NCI-H2227 (cell line): ENCODE data around the gene SUZ12.
"Not testable (repeated sequence)": the region's sequence is repeated elsewhere in the genome, so short reads cannot be mapped to it uniquely, and the experiment has no call there.

ENCODE experiments used
- DNase-seq: peaks from one replicate; lab custom pipeline; 2025; ENCODE audit not compliant: unreplicated experiment; lab: John Stamatoyannopoulos, UW

The SUZ12 gene

DNA sequence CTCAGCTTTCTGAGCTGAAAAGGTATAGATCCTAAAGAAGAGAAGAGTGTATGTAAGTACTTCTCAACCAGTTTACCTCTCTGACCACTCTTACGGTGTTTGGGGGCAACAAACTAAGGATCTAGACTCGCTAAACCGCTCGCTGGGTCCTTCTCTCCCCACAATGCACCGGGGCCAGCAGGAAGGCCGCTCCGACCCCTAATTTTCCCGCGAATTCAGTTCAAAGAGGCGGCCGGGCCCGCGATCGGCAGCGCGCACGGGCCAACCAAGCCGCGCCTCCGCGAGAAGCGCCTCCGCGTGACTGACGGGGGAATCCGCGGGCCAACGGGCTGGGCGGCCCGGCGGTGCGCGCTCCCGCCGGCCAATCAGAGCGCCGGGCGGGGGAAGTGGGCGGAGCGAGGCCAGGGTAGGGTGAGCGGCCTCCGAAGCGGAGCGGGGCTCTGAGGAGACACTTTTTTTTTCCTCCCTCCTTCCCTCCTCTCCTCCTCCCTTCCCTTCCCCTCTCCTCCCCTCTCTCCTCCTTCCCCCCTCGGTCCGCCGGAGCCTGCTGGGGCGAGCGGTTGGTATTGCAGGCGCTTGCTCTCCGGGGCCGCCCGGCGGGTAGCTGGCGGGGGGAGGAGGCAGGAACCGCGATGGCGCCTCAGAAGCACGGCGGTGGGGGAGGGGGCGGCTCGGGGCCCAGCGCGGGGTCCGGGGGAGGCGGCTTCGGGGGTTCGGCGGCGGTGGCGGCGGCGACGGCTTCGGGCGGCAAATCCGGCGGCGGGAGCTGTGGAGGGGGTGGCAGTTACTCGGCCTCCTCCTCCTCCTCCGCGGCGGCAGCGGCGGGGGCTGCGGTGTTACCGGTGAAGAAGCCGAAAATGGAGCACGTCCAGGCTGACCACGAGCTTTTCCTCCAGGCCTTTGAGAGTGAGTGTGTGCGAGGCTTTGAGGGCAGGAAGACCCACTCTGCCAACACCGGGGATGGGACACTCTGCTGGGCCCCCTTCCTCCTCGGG is at the start of gene SUZ12:
TSS of gene SUZ12 (plus strand) at position 393 of the 995 bp plus-strand sequence. CDS start at position 633, 240 bp downstream.
- peak; percentile 89 for DNase-seq

DNA sequence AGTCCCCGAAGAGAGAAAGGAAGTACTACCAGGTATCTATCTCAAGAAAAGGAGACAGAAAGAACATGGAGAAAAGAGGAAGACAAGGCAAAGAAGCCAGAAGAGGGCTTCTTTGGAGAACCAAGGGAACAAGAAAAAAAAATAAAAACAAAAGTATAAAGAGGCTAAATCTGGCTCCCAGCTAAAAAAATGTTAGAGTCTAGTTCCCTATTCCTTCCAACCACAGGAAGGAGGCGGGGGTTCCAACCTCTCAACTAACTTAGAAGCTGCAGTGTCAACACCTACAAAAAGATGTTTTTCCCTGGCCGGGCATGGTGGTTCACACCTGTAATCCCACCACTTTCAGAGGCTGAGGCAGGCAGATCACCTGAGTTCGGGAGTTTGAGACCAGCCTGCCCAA is 48.7 kb upstream of the SUZ12 start:
- no peak for DNase-seq

DNA sequence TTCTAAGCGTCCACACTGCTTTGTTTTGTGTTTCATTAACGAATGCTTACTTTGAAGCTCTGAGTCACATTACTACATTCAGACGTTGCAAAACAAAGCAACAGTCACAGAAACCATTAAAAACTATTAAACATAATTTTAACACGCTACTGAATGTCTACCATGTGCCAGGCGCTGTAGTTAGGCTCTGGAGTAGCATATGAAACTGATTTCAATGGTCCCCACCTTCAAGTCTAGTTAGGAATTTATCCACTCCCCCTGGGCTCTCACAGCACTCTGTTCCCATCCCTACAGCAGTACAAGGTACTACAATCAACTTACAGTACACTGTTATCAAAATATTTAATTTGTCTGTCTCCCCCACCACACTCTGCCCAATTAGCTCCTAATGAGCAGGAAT is 35.9 kb upstream of the SUZ12 start:
- DNase-seq = no peak

DNA sequence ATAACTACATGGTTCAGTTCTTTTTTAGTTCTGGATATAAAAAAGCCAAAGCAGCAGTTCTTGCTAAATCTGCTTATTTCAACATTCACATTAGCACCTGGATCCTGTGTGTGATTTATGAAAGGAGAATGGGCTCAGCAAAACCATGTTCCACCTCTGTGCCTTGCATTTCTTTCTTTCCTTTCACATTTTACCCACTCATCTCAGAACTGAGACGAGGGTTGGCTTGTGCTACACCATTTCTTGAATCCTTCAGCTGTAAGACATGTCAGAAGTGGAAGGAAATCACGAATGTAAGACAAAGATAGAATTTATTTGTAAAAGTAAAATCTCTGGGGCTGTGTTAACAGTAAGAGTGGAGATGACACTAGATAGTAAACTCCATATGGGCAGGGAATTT is 34.1 kb upstream of the SUZ12 start:
- DNase-seq = no peak

DNA sequence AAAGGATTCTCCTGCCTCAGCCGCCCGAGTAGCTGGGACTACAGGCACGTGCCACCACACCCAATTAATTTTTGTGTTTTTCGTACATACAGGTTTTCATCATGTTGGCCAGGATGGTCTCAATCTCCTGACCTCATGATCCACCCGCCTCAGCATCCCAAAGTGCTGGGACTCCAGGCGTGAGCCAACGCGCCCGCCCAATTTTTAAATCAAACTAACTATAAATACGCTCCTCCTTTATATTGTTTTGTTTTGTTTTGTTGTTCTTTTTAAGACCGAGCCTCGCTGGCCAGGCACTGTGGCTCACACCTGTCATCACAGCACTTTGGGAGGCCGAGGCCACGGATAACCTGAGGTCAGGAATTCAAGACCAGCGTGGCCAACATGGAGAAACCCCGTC is 33.4 kb upstream of the SUZ12 start:
- DNase-seq = no peak

DNA sequence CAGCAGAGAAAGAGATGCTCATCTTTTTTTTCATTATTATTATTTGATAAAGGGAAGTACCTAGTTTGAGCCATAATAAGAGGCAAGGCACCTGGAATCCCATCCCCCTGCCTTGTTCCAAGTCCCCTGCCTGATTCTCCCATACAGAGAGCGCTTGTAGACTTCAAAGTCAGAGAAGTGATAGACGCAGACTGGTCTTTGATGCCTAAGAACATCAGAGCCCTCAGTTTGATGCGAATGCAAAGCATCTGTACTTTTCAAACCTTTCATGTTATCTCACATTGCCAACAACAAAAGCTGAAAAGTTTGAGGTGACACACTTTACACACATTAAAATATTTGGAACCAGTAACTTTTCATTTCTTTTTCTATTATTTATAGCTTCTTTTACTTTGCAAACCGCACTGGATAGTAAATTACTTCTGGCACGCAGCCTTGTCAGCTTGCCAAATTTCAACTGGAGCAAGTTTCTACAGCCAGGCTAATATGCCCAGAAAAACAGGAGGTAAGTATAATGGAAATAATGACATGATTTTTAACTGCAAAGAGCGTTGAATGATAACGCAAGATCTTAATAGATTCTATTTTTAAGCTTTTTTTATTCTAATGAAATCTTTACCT is 29.4 kb upstream of the SUZ12 start:
- DNase-seq = no peak

DNA sequence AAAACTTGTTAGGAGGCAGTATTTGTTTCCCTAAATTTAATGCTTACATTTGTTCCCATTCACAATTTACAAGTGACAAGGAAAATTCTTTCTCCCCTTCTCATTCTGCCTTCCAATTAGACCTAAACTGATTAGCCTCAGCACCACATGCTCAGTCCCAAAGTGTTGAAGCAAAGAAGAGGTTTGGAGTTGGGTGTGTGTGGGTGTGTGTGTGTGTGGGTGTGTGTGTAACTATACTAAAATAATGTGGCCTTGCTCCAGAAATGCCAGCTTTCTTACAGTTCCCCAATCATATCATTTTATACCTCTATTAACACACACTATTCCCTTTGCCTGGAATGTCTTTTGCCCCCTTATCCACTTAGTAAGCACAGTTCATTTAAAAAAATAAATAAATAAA is 28.4 kb upstream of the SUZ12 start:
- DNase-seq = no peak

DNA sequence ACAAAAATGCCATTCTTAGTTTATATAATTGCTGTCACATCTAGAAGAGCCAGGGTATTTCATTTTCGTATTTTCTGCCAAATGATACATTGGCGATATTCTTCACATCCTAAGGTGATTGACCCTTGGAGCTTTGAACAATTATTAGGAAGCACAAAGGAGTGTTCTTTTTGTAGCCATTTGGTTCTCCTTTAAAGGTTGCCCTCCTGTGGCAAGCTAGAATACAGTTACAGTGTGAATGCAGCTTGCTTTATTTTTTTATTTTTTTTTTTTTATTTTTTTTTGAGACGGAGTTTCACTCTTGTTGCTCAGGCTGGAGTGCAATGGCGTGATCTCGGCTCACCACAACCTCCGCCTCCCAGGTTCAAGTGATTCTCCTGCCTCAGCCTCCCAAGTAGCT is 24.1 kb upstream of the SUZ12 start:
- peak; percentile 22 for DNase-seq

DNA sequence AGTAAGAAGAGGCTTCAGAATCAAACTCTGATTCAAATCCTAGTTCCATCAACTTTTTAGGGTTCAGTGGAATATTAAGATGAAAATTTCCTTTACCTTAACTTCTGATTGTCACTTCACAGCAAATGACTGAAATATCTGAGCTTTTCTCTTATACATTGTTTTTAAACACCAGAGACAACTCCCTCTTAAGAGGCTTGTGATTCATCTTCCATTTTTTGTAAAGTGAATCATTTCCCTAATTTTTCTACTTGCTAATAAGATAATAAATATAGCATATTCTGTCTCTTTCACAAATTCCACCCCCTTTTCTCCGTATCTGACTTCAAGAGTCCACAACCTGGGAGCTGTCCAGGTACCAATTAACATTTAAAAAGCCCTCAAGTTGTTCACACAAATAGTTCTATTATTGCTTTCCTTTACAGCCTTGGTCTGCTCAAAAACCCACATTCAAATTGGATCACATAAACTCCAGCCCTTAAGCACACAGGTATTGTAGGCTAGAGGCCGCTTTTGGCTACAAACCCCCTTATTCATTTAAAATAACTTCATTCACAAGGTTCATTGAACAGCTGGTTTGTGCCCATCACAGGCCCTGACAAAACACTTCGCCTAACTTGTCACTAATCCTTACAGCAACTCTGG is 21.2 kb upstream of the SUZ12 start:
- no peak for DNase-seq

DNA sequence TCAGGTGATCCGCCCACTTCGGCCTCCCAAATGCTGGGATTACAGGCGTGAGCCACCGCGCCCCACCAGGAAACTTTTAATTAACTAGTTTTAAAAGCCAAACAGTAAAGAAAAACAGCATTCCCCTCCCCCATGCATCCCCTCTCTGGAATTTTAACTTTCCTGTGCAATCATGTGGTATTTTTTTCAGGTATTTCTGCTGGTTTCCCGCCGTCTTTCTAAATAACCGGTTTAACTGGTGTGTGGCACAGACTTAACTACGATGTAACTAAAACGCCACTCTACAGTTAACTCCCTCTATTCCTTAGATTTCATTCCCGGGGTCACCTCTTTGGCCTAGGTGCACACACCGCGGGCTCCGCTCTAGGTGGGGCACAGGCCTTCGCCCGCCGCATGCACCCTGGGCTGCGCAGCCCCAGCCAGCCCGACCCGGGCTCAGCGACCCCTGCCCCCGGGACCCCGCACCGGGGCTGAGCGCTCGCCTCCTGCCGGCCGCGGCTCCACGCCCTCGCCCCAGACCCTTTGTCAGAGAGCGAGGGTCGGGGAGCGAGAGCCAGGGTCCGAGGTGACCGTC is 20.2 kb upstream of the SUZ12 start:
- no peak for DNase-seq

DNA sequence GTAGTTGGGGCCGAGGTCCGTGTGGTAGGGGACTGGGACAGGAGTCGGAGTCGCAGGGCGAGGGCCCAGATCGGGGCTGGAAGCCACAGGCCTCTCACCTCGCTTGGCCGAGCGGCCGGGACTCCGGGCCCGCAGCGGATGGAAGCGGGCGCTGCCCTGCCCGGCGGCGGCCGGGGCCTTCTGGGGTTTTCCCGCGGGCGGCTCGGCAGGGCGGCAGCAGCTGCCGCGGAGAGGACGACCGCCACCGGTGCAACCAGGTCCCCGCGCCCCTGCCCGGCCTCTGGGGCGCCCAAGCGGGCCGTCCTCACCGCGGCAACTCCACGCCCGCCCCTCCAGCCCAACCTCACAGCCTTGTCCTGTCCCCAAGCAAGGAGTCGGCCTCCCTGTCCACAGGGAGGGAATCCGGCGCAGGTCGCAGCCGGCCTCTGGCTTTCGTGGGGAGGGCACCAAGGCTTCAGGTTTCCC is 19.7 kb upstream of the SUZ12 start:
- no peak for DNase-seq

DNA sequence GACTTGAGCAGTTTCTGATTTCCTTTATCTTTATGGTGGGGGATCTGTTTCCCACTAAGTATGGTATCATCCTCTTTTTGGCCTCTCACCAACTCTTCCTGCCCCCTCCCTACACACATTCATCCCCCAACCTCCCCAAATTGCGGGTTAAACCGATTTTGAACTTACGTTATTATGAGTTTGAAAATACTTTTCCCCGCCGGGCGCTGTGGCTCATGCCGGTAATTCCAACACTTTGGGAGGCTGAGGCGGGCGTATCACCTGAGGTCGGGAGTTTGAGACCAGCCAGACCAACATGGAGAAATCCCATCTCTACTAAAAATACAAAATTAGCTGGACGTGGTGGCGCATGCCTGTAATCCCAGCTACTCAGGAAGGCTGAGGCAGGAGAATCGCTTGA is 19.1 kb upstream of the SUZ12 start:
- DNase-seq = not testable (repeated sequence)

DNA sequence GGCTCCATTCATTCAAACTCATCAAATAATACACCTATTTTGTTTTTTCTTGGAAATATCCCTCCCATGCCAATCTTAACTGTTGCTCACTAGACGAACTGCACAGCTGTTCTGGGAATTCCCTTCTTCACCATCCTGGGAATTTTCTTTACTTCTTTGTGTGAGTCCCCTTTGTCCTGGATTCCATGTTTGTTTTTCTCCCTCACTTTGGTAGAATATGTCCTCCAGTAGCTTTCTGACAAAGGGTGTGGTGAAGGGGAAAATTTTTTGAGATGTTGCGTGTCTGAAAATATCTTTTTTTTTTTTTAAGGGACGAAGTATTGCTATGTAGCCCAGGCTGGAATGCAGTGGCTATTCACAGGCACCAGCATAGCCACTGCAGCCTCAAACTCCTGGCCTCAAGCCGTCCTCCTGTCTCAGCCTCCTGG is 18.1 kb upstream of the SUZ12 start:
- no peak for DNase-seq

DNA sequence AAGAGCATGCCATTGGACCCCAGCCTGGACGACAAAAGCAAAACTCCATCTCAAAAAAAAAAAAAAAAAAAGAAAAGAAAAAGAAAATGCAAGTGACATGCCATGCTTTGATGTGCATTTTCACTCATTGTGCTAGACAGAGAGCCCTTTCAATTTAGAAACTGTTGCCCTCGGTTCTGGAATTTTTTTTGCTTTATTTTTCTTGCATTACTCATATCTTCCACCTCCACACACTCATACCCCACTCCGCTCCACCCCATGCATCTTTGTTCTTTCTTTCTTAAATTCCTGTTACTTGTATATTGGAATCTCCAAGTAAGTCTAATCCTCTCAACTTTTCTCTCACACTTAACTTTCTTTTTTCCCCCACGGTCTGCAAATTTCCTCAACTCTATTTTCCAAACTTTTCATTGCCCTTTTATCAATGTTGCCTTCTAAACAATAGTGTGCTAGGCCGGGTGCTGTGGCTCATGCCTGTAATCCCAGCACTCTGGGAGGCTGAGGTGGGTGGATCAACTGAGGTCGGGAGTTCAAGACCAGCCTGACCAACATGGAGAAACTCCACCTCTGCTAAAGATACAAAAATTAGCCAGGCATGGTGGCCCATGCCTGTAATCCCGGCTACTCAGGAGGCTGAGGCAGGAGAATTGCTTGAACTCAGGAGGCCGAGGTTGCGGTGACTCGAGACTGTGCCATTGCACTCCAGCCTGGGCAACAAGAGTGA is 16.8 kb upstream of the SUZ12 start:
- no peak for DNase-seq

DNA sequence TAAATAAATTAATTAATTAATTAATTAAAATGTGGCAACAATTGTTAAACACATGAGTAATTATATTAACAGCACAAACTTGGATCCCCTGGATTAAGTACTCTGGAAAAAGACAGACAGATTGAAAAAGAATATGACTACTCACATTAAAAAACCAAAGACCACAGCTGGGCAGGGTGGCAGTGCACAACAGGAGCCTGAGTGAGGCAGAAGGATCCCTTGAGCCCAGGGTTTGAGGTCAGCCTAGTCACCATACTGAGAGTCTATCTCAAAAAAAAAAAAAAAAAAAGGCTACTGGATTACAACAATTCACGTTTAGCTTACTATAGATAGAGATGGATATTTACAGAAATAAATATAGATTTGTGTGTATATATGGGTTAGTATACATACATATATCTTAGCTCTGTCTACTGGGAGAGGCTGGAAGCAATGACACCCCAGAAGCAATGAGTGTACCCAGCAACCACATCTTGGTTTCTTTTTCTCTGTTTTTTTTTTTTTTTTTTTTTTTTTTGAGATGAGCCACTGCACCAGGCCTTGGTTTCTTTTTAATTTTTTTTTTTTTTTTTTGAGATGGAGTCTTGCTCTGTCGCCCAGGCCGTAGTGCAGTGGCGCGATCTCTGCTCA is 10.6 kb upstream of the SUZ12 start:
- DNase-seq = no peak

DNA sequence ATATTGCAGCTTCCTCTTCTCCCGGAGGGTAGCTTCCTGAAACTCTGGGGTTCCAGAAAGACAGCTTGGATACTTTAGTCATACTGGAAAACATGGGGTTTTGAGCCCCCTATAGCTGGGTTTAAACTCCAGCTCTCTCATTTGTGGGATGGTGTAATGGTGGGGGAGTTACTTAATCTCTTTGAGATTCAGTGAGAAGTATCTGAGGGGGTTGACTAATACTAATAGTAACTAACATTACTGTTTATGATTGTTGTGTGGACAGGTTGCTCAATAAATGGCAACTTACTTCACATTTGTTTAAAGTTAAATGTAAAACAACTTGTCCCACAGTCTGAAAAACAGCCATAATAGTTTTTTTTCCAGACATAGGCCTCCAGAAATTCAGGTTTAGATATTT is 5.1 kb upstream of the SUZ12 start:
- DNase-seq = no peak

DNA sequence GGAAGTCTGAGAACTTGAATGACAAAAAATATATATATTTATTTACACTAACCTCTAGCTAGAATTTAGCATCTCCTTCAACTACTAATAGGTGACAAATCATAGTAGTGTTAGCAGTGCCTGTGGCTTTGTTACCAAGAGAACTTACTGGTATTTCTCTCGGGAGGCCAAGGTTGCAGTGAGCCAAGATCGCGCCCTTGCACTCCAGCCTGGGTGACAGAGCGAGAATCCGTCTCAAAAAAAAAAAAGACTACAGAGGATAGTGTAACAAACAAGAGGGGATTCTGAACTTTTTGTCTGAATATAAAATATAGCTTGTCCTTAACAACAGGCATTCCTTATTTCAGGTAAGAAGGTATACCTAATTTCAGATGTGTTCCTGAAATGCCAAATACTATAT is 1.3 kb upstream of the SUZ12 start:
- no peak for DNase-seq

DNA sequence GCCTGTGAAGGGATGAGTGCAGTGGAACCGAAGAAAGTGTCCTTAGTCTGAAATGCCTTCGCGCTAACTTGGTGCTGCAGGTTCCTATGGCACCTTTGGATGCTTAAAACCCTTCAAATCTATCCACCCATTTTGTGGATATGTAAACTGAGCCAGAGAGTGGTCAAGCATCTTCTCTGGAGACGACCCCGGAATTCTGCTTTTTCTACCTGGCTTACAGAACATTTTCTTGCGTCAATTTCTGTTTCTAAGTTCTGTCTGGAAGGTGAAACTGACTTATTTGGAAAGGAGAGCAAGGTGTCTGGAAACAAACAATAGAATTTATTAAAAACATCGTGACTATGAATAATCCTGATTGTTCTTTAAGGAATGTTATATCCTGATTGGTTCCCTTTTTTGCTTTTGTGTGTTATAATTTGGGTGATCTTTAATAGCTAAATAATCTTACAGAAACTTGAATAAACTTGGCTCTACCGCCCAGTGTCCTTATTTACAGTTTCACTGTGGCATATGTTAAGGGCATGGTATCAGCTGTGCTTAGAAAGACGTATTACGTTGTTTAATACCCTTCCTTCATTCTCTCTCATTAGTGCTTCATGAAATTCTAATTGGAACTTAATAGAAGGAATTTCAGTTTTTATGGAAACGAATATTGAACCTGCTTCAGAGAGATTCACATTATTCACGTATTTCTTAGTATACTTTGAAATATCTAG is 1.3 kb downstream of the SUZ12 start:
- DNase-seq = not testable (repeated sequence)

DNA sequence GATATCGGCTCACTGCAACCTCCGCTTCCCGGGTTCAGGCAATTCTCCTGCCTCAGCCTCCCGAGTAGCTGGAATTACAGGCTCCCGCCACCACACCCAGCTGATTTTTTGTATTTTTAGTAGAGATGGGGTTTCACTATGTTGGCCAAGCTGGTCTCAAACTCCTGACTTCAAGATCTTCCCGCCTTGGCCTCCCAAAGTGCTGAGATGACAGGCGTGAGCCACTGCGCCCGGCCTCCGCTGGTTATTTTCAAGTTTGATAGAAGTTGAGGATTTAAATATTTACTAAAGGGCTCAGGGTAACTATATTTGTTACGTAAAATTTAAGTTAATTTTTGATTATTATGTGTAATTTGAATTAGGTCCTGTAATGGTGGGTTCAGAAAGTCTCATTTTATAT is 5.1 kb downstream of the SUZ12 start:
- not testable (repeated sequence) for DNase-seq

DNA sequence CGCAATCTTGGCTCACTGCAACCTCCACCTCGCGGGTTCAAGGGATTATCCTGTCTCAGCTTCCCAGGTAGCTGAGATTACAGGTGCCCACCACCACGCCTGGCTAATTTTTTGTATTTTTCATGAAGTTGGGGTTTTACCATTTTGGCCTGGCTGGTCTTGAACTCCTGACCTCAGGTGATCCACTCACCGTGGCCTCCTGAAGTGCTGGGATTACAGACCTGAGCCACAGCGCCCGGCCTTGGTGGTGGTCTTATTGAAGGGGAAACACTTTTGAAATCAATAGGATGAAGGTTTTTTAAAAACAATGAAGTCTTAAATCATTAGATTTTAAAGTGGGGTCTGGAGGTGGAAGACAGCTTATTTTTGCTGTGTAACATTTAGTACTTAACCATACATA is 5.6 kb downstream of the SUZ12 start:
- DNase-seq = not testable (repeated sequence)
